H1 (cell line): Measurements from ENCODE around the gene ARHGEF7. TPM values are rescaled to one million over a fixed set of nuclear protein-coding genes. Genes with fewer than 3 reads are reported as not detected.

Experiments used
- CHD2 ChIP-seq: IDR thresholded peaks from 2 replicates; pipeline ENCODE4 v1.6.1; 2012; ENCODE audit warnings: low read length, improper control_type of control experiment
- CHD7 ChIP-seq: fragments of 300-600 bp; sonication (generic); IDR thresholded peaks from 2 replicates; pipeline ENCODE4 v1.7.1; 2012; ENCODE audit warnings: low read length, moderate library complexity, mild to moderate bottlenecking, inconsistent platforms; ENCODE audit not compliant: insufficient replicate concordance
- E2F6 ChIP-seq: IDR thresholded peaks from 2 replicates; pipeline ENCODE4 v1.6.1; 2012; ENCODE audit warnings: inconsistent platforms
- EP300 ChIP-seq, 2 experiments: IDR thresholded peaks; 1 replicate in 1 of 2; 2 replicates in 1 of 2; pipeline ENCODE4 v1.6.1; 2011 to 2012; ENCODE audit warnings: low read depth in 2 of 2, low read length in 2 of 2, mild to moderate bottlenecking in 2 of 2, borderline replicate concordance in 1 of 2, inconsistent platforms in 1 of 2, moderate library complexity in 1 of 2
- POLR2AphosphoS5 ChIP-seq: IDR thresholded peaks from 2 replicates; pipeline ENCODE4 v1.6.1; 2011; ENCODE audit warnings: low read depth, low read length
- SIX5 ChIP-seq: IDR thresholded peaks from 2 replicates; pipeline ENCODE4 v1.6.1; 2011; ENCODE audit warnings: mild to moderate bottlenecking, low read depth, low read length
- SP2 ChIP-seq: IDR thresholded peaks from 2 replicates; pipeline ENCODE4 v1.6.1; 2012; ENCODE audit warnings: mild to moderate bottlenecking, low read length, inconsistent platforms
- polyA plus RNA-seq, 7 experiments: library from polyadenylated mRNA; depleted of rRNA in 3 of 7; stranded (reverse) in 5 of 7; unstranded in 2 of 7; fragments of >200 nt in 5 of 7; fragments of 200-250 nt in 2 of 7; gene quantifications; 1 replicate in 5 of 7; 2 replicates in 1 of 7; 4 replicates in 1 of 7; pipeline versions ENCODE4 v1.2.1 to v1.2.3, GENCODE V29; 2011 to 2013; ENCODE audit warnings: missing spikeins in 2 of 7, mixed read lengths in 2 of 7
- total RNA-seq: library from RNA; stranded (reverse); fragmentation: NEBNext Ultra II Directional; extraction: Animal tissue kit (Norgen Biotek cat#: 25700); gene quantifications from 2 replicates; pipeline ENCODE4 v1.2.1, GENCODE V29; 2021

ARHGEF7 gene
- total and polyA plus RNA-seq, 2 of the 8 experiments (the other 6 are each of a cell fraction or from before 2014, with no cell fraction given) = 26.2 to 56.5 TPM

GRCh38 chr13:111262715-111263114, 147.6 kb downstream of the ARHGEF7 start (continued):
- TF ChIP-seq CHD7 = no peak
- TF ChIP-seq POLR2AphosphoS5 = no peak
- TF ChIP-seq SIX5 = no peak
- no peak for TF ChIP-seq EP300 (IDR thresholded peaks at IDR 0.05; ENCODE audit: borderline replicate concordance in 1 of 2, low read depth in 2 of 2, low read length in 2 of 2)
- TF ChIP-seq E2F6 = no peak
- no peak for TF ChIP-seq CHD2
- no peak for TF ChIP-seq SP2
- TF ChIP-seq, all 59 proteins: peak for 0
